Measurements from ENCODE around the gene DELE1. TPM values are rescaled to one million over a fixed set of nuclear protein-coding genes. Genes with fewer than 3 reads are reported as not detected.

Gene DELE1
- total and polyA plus RNA-seq, 4 donors: 23.2 to 49.0 (median 40.3) TPM

- Histone ChIP-seq H3K27me3 (ENCODE audit: control insufficient read depth in 4 of 4, insufficient read depth in 4 of 4, low read length in 3 of 4) (no peaks in the 10 kb centered on the region), H3K36me3 (ENCODE audit: control insufficient read depth in 4 of 4, insufficient read depth in 3 of 4, low read depth in 1 of 4, low read length in 3 of 4) (no peaks in the 10 kb centered on the region), H3K27ac (ENCODE audit: low read depth in 1 of 2, low read length in 2 of 2) (no peak overlapping the region), H3K9me3 (ENCODE audit: control insufficient read depth in 4 of 4, low read length in 3 of 4) (no peaks in the 10 kb centered on the region), H3K9ac (ENCODE audit: low read depth in 1 of 2, low read length in 2 of 2) (no peak overlapping the region), H3K4me1 (ENCODE audit: control insufficient read depth in 4 of 4, insufficient read depth in 4 of 4, low read length in 3 of 4) (no peaks in the 10 kb centered on the region), H3K4me3 (ENCODE audit: low read depth in 1 of 3, low read length in 3 of 3) (no peak overlapping the region)
- WGBS: 79% methylated on average over 2 of the region's 2 CpGs
- TF ChIP-seq TAF1 (conservative IDR thresholded peaks at IDR 0.05) (no peak), RXRA (IDR thresholded peaks at IDR 0.05) (no peak), ZBTB33 (IDR thresholded peaks at IDR 0.05) (no peak), REST (IDR thresholded peaks at IDR 0.05) (no peak), JUND (IDR thresholded peaks at IDR 0.05) (no peak), FOXA2 (IDR thresholded peaks at IDR 0.05) (no peak), FOXA1 (IDR thresholded peaks at IDR 0.05) (no peak), NR2F2 (IDR thresholded peaks at IDR 0.05) (no peak), RAD21 (IDR thresholded peaks at IDR 0.05) (no peak), EGR1 (IDR thresholded peaks at IDR 0.05; ENCODE audit: low read depth in 2 of 2) (no peak), YY1 (IDR thresholded peaks at IDR 0.05) (no peak), GABPA (IDR thresholded peaks at IDR 0.05 in 1 of 2, conservative IDR thresholded peaks at IDR 0.05 in 1 of 2) (no peak), SP1 (IDR thresholded peaks at IDR 0.05) (no peak), HNF4G (IDR thresholded peaks at IDR 0.05) (no peak)
- TF ChIP-seq, protein P1, sequence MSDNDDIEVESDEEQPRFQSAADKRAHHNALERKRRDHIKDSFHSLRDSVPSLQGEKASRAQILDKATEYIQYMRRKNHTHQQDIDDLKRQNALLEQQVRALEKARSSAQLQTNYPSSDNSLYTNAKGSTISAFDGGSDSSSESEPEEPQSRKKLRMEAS (IDR thresholded peaks at IDR 0.05): no peak
- DNase-seq (ENCODE audit: low spot score): no peak
Measured at GRCh38 chr5:141898448-141899049, 25.1 kb upstream of the DELE1 start.

GRCh38 chr5:141902015-141902814, 21.5 kb upstream of the DELE1 start:
- no peaks in the 10 kb centered on the region for H3K36me3 ChIP-seq (ENCODE audit: control insufficient read depth in 4 of 4, insufficient read depth in 3 of 4, low read depth in 1 of 4, low read length in 3 of 4)
- H3K27ac ChIP-seq (ENCODE audit: low read depth in 1 of 2, low read length in 2 of 2): no peak overlapping the region
- no peak overlapping the region for H3K9ac ChIP-seq (ENCODE audit: low read depth in 1 of 2, low read length in 2 of 2)
- DNase-seq (ENCODE audit: low spot score): no peak
- no peaks in the 10 kb centered on the region for H3K4me1 ChIP-seq (ENCODE audit: control insufficient read depth in 4 of 4, insufficient read depth in 4 of 4, low read length in 3 of 4)
- 75% methylated on average over 5 of the region's 5 CpGs for WGBS
- no peak overlapping the region for H3K4me3 ChIP-seq (ENCODE audit: low read depth in 1 of 3, low read length in 3 of 3)
- no peaks in the 10 kb centered on the region for H3K27me3 ChIP-seq (ENCODE audit: control insufficient read depth in 4 of 4, insufficient read depth in 4 of 4, low read length in 3 of 4)
- no peaks in the 10 kb centered on the region for H3K9me3 ChIP-seq (ENCODE audit: control insufficient read depth in 4 of 4, low read length in 3 of 4)
- TF ChIP-seq EGR1 (IDR thresholded peaks at IDR 0.05; ENCODE audit: low read depth in 2 of 2) (no peak), SP1 (IDR thresholded peaks at IDR 0.05) (no peak), FOXA1 (IDR thresholded peaks at IDR 0.05) (no peak), ZBTB33 (IDR thresholded peaks at IDR 0.05) (no peak), HNF4G (IDR thresholded peaks at IDR 0.05) (no peak), RAD21 (IDR thresholded peaks at IDR 0.05) (no peak), REST (IDR thresholded peaks at IDR 0.05) (no peak), JUND (IDR thresholded peaks at IDR 0.05) (no peak)
- TF ChIP-seq, protein P1 (IDR thresholded peaks at IDR 0.05): no peak
- TF ChIP-seq, protein P2, sequence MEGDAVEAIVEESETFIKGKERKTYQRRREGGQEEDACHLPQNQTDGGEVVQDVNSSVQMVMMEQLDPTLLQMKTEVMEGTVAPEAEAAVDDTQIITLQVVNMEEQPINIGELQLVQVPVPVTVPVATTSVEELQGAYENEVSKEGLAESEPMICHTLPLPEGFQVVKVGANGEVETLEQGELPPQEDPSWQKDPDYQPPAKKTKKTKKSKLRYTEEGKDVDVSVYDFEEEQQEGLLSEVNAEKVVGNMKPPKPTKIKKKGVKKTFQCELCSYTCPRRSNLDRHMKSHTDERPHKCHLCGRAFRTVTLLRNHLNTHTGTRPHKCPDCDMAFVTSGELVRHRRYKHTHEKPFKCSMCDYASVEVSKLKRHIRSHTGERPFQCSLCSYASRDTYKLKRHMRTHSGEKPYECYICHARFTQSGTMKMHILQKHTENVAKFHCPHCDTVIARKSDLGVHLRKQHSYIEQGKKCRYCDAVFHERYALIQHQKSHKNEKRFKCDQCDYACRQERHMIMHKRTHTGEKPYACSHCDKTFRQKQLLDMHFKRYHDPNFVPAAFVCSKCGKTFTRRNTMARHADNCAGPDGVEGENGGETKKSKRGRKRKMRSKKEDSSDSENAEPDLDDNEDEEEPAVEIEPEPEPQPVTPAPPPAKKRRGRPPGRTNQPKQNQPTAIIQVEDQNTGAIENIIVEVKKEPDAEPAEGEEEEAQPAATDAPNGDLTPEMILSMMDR (IDR thresholded peaks at IDR 0.05; ENCODE audit: low read depth, low read length, missing input control): no peak

All from liver (tissue), 9 donors.